LNCaP clone FGC (cell line): ENCODE measurements around the gene ROBO1.

Experiments
- DNase-seq: peaks from one replicate; pipeline ENCODE4 v3.0.0-alpha.2; 2011; ENCODE audit warnings: low read depth
- H3K4me3 ChIP-seq: 2 replicates; pipeline ENCODE4 v1.5.1; 2011; ENCODE audit warnings: mild to moderate bottlenecking, low read depth, low read length, control low read depth
- TF ChIP-seq, protein P1 (sequence below): IDR thresholded peaks from 2 replicates; pipeline ENCODE4 v1.5.1; 2012; ENCODE audit warnings: mild to moderate bottlenecking; ENCODE audit not compliant: control insufficient read depth, insufficient read depth; ENCODE audit errors: extremely low read depth

ROBO1 gene

DNA sequence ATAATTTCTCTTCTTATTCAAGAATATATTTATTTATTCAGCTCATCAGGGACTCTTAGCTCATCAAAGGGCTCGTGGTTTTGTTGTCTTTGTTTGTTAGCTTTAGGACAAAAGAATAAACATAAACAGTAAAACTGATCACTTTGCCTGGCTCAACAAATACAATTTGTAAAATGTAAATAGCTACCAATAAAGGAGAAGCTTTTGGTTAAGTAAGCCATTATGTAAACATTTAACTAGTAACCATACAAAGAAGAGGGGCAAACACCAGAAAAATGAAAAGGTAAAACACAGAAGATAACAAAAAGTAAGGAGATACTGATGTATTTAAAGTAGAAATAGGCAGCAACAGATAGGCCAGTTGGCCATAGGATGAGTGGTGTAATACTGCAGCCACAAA is 761.7 kb downstream of the ROBO1 start:
- TF ChIP-seq, protein P1, sequence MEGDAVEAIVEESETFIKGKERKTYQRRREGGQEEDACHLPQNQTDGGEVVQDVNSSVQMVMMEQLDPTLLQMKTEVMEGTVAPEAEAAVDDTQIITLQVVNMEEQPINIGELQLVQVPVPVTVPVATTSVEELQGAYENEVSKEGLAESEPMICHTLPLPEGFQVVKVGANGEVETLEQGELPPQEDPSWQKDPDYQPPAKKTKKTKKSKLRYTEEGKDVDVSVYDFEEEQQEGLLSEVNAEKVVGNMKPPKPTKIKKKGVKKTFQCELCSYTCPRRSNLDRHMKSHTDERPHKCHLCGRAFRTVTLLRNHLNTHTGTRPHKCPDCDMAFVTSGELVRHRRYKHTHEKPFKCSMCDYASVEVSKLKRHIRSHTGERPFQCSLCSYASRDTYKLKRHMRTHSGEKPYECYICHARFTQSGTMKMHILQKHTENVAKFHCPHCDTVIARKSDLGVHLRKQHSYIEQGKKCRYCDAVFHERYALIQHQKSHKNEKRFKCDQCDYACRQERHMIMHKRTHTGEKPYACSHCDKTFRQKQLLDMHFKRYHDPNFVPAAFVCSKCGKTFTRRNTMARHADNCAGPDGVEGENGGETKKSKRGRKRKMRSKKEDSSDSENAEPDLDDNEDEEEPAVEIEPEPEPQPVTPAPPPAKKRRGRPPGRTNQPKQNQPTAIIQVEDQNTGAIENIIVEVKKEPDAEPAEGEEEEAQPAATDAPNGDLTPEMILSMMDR = no peak
- no peak overlapping the region for H3K4me3 ChIP-seq
- no peak for DNase-seq

DNA sequence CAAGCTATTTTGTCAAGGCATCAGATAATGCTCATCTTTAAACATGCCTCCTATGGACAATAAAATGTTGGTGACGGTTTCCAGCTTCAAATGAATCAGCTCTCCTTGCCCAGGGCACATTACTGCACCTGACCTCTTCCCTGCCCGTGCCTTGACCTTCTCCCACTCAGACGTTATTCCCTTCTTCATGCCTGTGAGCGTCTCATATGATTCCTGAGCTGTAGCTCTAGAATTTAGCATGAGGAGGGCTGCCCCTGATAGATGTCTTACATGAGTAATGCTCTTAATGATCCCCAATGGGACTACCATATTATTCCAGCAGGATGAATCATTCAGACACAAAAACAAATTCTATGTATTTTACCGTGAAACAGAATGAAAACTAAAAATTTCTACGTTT is 762.7 kb downstream of the ROBO1 start:
- H3K4me3 ChIP-seq = no peak overlapping the region
- TF ChIP-seq, protein P1 = no peak
- DNase-seq = no peak

DNA sequence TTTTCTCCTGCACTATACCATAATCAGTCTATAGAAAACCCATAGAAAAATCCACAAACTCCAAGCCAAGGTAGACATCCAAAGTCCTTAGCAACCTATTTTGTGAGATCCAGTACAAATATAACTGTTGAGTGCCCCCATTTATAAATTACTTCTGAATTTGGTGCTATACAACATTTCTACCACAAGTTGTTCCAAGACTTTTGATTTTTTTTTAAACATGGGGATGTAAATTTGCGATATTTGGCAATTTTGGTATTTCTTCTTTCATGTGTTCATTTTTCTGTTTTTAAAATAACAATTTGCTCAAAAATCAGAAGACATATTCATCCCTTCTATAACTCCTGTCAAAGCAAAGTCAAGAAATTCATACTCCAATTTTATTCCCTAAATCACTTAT is 763.8 kb downstream of the ROBO1 start:
- DNase-seq = no peak
- no peak overlapping the region for H3K4me3 ChIP-seq
- TF ChIP-seq, protein P1 = no peak

DNA sequence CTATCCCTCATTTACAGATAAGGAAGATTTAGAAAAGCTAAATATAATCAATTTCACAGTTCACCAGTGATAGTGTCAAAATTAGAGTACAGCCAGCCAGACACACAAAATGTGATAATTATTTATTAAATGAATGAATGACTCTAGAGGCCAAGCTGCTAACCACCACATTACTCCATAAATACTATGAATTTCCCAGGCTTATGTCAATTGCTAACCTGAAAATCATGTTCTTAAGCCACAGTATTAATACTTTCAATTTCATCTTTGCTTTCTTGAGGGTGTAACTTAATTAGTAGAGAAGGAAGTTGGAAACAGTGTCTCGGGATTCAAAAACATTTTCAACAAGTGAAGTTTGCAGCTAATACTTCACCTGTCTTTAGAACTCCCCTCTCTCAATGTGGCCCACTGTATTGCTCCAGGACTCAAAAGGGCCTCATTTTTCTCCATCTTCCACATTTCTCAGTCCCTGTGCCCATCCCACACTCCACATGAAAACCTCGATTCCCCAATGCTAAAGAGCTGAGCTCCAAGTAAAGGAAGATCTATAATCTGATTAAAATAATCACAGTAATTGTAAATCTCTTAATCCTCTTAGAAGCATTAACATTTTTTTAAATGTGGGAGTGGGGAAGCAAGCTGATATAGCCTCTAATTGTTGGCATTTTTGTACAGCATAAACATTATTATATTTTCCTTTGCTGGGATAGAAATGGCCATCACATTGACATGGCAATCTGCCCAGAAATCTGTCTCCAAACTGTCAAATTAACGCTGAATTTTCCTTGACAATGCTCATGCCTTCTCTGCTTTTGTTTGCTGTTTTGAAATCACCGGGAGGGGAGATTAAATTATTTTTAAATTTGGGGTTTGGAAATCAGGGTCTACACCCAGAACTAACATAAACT is 765.1 kb downstream of the ROBO1 start:
- H3K4me3 ChIP-seq = no peak overlapping the region
- TF ChIP-seq, protein P1 = no peak
- DNase-seq = no peak

DNA sequence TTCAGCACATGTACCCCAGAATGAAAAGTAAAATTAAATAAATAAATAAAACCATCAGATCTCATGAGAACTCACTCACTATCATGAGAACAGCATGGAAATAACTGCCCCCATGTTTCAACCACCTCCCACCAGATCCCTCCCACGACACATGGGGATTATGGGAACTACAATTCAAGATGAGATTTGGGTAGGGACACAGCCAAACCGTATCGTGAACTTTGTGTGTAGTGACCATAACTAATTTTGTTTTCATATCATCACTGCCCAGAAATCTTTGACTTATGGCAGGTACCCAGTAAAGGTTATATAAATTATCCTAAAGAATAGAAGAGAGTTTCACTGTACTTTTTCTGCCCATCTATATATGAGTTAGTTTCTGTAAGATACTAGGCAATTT is 766.5 kb downstream of the ROBO1 start:
- no peak overlapping the region for H3K4me3 ChIP-seq
- no peak for DNase-seq
- TF ChIP-seq, protein P1 = no peak

DNA sequence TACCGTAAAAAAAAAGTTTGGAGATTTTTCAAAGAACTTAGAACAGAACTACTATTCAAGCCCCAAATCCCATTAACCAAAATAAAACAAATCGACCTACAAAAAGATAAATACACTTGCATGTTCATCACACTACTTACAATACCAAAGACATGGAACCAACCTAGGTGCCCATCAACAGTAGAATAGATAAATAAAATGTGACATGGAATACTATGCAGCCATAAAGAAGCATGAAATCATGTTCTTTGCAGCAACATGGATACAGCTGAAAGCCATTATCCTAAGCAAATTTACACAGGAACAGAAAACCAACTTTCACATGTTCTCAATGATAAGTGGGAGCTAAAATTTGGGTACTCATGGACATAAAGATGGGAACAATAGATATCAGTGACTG is 768.7 kb downstream of the ROBO1 start:
- TF ChIP-seq, protein P1 = no peak
- DNase-seq = no peak
- H3K4me3 ChIP-seq = no peak overlapping the region

DNA sequence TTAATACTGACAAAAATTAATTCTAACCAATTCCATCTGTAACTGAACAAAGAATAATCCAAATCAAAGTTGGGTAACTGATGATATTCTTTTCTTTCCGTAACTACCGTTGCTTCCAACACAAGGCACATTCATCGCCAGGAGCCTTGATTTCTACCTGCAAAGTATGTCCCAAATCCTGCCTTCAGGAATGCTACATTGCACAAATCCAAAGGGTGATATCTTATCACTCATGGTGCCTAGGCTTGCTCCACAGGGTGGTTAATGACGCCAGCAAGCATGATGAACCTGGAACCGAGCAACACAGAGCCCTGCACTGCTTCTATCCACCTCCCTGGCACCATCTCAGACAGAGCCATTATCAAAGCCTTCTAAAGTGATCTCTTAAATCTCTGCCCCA is 772.7 kb downstream of the ROBO1 start:
- no peak for DNase-seq
- no peak overlapping the region for H3K4me3 ChIP-seq
- TF ChIP-seq, protein P1 = no peak
